Fibroblast of skin of scalp (primary cell): ENCODE measurements around the gene RNASE4. TPM values are rescaled to one million over a fixed set of nuclear protein-coding genes. Genes with fewer than 3 reads are reported as not detected.
"Not testable (repeated sequence)": the region's sequence is repeated elsewhere in the genome, so short reads cannot be mapped to it uniquely, and the experiment has no call there.

ENCODE experiments used
- DNase-seq: peaks from one replicate; pipeline ENCODE4 v3.0.0-alpha.2; 2013
- polyA plus RNA-seq, 2 experiments: library from polyadenylated mRNA; unstranded; fragments of 120-200 nt; gene quantifications; one replicate each; pipeline ENCODE4 v1.2.1, GENCODE V29; 2013; ENCODE audit not compliant: insufficient read length in 2 of 2

The RNASE4 gene, protein sequence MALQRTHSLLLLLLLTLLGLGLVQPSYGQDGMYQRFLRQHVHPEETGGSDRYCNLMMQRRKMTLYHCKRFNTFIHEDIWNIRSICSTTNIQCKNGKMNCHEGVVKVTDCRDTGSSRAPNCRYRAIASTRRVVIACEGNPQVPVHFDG
- 5.0 TPM for polyA plus RNA-seq (2013, experiment 1 of 2; ENCODE audit: insufficient read length)
- polyA plus RNA-seq (2013, experiment 2 of 2; ENCODE audit: insufficient read length): 6.8 TPM

GRCh38 chr14:20683891-20684661, at the start of gene RNASE4:
RNASE4 (plus strand) TSS chr14:20684560; CDS start chr14:20699372, 14,812 bp downstream.
- DNase-seq: peak; percentile 96

- no peak for DNase-seq
These were observed 42.8 kb upstream of the RNASE4 start, which contains the start of gene OR6S1 for GRCh38 chr14:20641591-20641990. OR6S1 (minus strand) TSS chr14:20641691; CDS start chr14:20641691, 0 bp downstream.

- no peak for DNase-seq
These were observed 42.2 kb upstream of the RNASE4 start for GRCh38 chr14:20642182-20642581.

DNA sequence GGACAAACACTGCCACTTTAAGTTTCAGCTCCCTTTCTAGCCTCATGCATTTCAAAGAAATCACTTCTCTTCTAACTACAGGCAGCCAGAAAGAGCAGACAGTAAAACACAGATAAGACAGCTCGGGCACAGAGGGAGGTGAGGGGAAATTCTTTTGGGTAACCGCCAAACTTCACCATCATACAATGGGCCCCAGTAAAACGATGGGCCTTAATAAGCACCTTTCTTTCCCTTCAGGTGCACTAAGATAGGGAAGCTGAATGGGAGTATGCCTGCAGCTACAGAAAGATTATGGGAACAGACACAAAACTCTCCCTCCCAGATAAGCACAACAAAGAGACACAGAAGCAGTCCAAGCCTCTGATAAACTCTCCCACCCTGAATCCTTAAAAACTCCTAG, 41.6 kb upstream of the RNASE4 start:
- not testable (repeated sequence) for DNase-seq

DNA sequence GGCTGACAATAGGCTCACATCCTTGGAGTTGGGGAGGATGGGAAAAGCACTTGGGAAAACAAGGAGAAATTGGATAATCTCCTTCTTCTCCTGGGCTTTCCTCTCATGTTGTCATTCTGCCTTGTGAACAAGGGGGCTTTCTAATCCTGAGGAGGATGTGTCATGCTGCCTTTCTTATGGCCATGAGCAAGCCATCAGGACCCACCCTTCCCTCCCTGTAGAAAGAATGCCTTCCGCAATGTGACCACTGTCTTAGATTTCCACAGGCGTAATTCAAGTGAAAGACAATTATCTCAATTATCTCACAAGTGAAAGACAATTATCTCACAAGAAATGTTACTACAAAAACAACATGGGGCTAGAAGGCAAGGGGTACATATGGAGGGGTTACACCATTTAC, 39.8 kb upstream of the RNASE4 start:
- no peak for DNase-seq

GRCh38 chr14:20645481-20645880, 38.9 kb upstream of the RNASE4 start:
- DNase-seq: no peak

DNA sequence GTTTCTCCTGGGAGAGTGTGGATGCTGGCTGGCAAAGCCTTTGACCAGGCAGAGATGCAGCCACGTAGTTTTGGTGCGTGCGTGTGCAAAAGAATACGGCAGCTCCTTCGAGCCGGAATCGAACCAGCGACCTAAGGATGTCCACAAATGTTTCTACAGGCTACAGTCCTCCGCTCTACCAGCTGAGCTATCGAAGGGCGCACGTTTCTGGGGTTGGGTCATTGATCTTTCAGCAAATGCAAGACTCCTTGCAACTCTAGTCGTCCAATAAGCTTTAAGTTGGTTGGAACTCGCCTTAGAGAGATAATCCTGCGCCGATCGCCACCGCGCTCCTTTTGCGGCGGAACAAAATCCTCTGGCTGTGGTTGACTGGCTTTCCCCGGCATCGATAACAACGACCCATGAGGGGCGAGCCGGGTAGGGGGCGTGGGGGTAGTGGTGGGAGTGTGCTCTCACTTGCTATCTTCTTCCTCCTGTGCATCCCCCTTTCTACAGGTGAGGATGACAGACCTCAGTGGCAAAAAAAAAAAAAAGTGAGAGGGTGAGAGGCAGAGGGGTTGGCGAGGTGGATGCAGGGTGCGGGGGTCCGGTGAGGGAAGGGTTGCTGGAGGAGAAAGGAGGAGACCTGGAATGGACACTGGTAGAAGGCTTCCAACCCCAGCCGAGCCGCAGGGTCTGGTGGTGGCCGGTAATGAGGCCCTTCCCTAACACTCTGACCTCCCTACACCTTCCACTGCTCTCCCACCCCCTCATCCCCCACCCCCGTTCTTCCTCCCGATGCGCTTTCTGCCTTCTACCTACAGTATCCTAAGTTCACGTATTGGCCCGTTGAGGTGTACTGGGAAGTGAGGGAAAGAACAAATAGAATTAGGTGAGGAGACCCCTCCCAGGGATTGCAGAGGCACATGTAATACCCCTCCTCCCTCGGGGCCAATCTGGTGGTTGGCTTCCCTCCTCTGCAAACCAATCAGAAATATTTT, 31.1 kb upstream of the RNASE4 start:
- peak; percentile 82 for DNase-seq

DNA sequence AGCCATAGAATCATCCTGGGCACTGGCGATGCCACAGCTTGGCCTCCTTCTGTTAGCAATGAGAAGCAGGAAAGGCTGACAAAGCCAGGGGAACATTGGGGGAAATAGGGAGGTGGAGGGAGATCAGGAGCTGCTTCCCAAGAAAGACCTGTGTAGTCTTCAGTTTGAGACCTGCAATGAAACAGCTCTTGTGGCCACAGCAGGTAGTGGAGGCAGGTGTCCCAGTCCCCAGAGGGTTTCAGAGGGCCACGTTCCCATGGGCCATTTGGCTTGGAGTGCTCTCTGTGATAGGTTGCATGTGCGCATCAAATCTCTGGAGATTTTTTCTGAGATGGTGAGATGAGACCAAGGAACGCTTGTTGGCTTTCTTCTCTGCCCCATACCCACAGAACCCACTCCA, 28.5 kb upstream of the RNASE4 start:
- DNase-seq: no peak

DNA sequence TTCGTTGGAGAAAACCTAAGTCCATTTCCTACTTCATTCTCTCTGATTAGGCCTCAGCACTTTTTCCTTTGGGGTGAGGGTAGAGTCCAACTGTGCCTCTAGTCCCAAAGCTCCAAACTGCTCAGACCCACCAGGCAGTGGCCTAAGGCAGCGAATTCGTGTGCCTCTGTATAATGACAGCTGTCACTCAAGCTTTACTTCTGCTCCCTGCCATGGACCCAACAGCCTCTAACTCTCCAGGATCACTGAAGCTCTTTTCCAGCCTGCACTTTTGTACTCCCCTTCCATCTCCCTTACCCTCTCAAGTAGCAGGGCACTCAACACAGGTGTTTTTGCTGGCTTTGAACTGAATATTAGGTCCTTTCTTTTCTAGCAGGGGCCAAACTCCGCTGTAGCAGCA, 28.1 kb upstream of the RNASE4 start:
- no peak for DNase-seq

- DNase-seq: no peak
These were observed 26.8 kb upstream of the RNASE4 start for GRCh38 chr14:20657216-20658211.

GRCh38 chr14:20658246-20658645, 26.1 kb upstream of the RNASE4 start:
- no peak for DNase-seq

- no peak for DNase-seq
These were observed 25.0 kb upstream of the RNASE4 start for GRCh38 chr14:20659336-20659735.

DNA sequence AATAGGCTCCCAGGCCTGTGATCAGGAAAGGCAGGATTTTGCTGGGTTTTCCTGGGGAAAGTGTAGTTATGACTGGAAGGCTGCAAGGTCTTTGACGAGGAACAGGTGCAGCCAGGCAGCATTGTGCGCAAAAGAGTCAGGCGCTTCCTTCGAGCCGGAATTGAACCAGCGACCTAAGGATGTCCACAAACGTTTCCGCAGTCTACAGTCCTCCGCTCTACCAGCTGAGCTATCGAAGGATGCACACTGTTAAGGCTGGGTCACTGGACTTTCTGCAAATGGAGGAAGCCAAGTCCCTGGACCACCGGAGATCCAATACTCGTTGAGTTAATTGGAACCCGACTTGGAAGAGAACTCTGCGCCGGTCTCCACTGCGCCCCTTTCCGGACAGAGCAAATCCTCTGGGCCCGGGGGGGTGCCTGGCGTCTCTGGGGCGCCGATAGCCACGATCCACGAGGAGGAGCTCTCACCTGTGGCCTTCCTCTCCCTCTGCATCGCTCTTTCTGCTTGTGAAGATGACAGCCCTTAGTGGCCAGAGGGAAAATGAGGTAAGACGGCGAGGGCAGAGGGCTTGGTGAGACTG, 24.5 kb upstream of the RNASE4 start:
- DNase-seq: no peak

- DNase-seq: no peak
These were observed 23.2 kb upstream of the RNASE4 start for GRCh38 chr14:20661197-20661596.

- peak; percentile 65 for DNase-seq
These were observed 21.2 kb upstream of the RNASE4 start for GRCh38 chr14:20662968-20663732.

- not testable (repeated sequence) for DNase-seq
These were observed 17.9 kb upstream of the RNASE4 start for GRCh38 chr14:20666400-20666961.

DNA sequence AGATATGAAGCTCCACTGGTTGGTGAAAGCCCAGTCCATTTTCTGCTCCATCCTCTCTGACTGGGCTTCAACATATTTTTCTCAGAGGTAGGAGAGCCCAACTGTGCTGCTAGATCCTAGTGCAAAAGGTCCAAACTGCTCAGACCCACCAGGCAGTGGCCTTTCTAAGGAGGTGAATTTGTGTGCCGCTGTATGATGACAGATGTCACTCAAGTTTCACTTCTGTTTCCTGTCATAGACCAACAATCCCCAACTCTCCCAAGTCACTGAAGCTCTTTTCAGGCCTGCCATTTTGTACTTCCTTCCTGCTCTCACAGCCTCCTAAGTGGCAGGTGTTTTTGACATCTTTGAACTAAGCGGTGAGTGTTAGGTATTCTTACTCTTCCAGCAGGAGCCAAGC, 16.4 kb upstream of the RNASE4 start:
- no peak for DNase-seq

DNA sequence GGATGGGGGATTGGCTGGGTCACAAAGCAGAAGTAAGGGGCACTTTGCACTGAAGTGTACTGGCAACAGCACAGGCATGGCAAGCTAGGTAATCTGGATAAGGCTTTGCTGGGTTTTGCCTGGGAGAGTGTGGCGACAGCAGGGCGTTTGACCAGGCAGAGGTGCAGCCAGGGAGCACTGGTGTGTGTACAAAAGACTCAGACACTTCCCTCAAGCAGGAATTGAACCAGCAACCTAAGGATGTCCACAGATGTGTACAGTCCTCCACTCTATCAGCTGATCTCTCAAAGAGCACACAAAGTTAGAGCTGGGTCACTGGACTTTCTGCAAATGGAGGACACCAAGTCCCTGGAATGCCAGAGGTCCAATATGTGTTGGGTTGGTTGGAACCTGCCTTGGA, 15.4 kb upstream of the RNASE4 start:
- no peak for DNase-seq

- no peak for DNase-seq
These were observed 12.6 kb upstream of the RNASE4 start for GRCh38 chr14:20671597-20672283.
